ENCODE measurements around the gene APPBP2. TPM values are rescaled to one million over a fixed set of nuclear protein-coding genes. Genes with fewer than 3 reads are reported as not detected.
A peak's percentile ranks its signal among the peaks of the same experiment; 100 is the strongest.

Gene APPBP2, protein sequence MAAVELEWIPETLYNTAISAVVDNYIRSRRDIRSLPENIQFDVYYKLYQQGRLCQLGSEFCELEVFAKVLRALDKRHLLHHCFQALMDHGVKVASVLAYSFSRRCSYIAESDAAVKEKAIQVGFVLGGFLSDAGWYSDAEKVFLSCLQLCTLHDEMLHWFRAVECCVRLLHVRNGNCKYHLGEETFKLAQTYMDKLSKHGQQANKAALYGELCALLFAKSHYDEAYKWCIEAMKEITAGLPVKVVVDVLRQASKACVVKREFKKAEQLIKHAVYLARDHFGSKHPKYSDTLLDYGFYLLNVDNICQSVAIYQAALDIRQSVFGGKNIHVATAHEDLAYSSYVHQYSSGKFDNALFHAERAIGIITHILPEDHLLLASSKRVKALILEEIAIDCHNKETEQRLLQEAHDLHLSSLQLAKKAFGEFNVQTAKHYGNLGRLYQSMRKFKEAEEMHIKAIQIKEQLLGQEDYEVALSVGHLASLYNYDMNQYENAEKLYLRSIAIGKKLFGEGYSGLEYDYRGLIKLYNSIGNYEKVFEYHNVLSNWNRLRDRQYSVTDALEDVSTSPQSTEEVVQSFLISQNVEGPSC
- total RNA-seq: 42.8 and 69.1 TPM in 2 replicates

DNA sequence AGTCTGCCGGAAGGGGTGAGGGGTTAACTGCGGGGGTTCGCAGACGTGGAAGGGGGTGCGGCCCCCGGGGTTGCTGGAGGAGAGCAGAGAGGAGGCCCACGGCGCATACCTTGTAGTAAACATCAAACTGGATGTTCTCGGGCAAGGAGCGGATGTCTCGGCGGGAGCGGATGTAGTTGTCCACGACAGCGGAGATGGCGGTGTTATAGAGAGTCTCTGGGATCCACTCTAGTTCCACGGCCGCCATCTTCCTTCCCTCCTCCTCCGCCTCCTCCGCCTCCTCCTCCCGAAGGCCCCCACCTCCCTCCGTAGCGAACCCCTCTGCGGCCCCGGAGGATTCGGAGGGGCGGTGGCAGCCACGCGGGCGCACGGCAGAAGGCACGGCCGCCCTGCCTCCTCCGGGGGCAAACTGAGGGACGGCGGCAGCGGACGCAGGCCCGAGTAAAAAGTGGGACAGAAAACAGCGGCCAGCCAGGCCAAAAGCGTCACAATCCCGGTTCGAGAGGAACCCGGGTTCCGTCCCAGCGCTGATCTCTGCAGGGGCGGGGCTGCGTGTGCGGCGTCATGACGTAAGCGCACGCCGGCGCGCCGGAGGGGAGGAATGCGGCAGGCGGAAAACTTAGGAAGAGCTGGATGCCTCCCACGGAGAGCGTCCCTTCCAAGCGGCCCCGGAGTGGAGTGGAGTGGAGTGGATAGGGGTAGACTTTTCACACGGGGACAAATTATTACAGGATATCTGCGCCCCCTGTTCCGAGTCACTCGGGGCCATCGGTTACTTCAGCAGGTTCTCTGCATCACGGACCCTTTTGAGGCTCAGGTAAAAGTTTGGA is at the start of gene APPBP2:
Gene APPBP2, minus strand, starts transcription at position 558 of the 830 bp plus-strand sequence. Its CDS starts 311 bp downstream, at position 247.
- TF ChIP-seq, protein P1, sequence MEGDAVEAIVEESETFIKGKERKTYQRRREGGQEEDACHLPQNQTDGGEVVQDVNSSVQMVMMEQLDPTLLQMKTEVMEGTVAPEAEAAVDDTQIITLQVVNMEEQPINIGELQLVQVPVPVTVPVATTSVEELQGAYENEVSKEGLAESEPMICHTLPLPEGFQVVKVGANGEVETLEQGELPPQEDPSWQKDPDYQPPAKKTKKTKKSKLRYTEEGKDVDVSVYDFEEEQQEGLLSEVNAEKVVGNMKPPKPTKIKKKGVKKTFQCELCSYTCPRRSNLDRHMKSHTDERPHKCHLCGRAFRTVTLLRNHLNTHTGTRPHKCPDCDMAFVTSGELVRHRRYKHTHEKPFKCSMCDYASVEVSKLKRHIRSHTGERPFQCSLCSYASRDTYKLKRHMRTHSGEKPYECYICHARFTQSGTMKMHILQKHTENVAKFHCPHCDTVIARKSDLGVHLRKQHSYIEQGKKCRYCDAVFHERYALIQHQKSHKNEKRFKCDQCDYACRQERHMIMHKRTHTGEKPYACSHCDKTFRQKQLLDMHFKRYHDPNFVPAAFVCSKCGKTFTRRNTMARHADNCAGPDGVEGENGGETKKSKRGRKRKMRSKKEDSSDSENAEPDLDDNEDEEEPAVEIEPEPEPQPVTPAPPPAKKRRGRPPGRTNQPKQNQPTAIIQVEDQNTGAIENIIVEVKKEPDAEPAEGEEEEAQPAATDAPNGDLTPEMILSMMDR (IDR thresholded peaks at IDR 0.05; ENCODE audit: insufficient read depth, low read depth, low read length): no peak
- H3K4me3 ChIP-seq (ENCODE audit: low read depth, low read length): peak within 1 kb of the TSS; percentile 100
- peak; percentile 92 for DNase-seq (ENCODE audit: low read depth)

DNA sequence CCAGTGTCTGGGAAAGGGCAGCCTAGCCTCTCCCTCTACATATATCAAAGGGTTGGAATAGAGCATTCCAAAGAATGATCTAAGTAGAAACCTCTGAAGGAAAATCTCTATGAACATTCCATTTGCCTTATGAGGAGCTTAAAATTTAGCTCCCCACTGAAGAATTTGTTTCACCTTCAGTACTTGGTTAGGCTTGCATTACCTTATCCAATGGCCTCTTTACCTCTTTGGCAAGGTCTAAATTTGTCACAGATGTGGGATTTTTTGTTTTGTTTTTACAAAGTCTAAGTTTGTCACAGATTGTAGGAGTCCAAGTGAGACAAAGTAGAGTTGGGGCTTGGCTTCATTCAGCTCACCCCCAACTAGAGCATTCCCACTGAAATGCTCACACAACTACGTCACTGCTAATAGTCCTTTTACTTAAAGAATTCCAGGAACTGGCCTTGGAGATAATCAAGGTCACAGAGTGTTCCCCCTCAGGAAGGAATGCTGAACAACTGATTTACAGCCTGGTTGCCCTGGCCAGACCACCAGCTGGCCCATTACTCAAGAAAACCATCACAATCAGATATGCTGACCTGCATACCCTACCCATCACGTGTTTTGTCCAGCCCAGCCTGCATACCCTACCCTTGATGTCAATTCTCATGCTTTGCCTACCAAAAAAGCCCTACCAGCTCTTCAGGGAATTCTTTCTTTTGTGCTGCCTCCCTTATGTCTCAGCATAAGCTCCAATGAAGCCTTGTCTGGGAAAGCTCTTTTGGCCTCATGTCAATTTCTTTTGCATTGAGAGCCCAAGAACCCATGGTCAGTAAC is 47.4 kb upstream of the APPBP2 start:
- H3K4me3 ChIP-seq (ENCODE audit: low read depth, low read length): no peak overlapping the region
- DNase-seq (ENCODE audit: low read depth): peak; percentile 98
- TF ChIP-seq, protein P1 (IDR thresholded peaks at IDR 0.05; ENCODE audit: insufficient read depth, low read depth, low read length): peak; percentile 24

DNA sequence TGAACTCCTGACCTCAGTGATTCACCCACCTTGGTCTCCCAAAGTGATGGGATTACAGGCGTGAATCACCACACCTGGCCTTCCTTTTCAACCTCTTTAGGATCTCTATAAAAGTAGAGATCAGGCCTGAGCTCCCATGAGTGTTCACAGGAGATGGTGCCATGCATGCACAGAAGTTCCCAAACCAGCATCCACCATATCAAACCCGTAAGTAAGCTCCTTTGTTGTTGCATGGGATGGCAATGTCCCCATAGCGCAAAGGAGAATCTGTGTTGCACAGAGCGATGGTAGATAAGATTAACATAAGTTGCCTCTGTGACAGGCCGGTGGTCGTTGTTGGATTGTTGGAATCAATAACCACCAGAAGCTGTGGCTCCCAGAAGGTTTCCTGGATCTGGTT is 39.2 kb upstream of the APPBP2 start:
- TF ChIP-seq, protein P1 (IDR thresholded peaks at IDR 0.05; ENCODE audit: insufficient read depth, low read depth, low read length): no peak
- no peak for DNase-seq (ENCODE audit: low read depth)
- no peak overlapping the region for H3K4me3 ChIP-seq (ENCODE audit: low read depth, low read length)

DNA sequence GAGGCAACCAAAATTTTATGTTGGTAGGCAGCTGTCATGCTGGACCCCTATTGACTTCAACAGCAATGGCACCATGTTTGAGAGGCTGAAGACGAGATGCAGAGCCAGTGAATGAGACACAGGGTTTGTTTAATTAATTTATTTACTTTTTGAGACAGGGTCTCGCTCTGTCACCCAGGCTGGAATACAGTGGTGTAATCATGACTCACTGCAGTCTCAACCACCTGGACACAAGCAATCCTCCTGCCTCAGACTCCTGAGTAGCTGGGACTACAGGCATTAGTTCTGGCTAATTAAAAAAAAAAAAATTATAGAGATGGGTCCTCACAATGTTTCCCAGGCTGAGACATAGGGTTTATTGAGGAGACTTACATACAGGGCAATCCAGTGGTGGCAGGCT is 37.7 kb upstream of the APPBP2 start:
- TF ChIP-seq, protein P1 (IDR thresholded peaks at IDR 0.05; ENCODE audit: insufficient read depth, low read depth, low read length): no peak
- DNase-seq (ENCODE audit: low read depth): no peak
- no peak overlapping the region for H3K4me3 ChIP-seq (ENCODE audit: low read depth, low read length)

DNA sequence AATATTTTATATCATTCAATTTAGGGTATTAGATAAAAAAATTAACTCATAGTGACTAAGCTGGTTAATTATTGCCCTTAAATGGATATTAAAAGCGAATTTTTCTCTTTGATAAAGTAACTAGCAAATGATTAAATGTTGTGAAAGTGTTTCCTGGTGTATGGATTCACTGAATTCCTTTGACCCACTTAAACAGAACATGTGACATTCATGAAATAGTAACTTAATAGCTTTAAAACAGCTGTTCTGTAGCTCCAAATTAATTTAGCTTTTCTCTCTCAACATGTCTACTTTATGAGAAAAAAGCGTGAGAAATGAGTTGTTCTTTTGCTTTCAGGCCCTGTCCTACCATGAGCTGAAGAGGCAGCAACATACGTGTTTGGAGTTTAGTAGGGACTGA is 36.4 kb upstream of the APPBP2 start:
- TF ChIP-seq, protein P1 (IDR thresholded peaks at IDR 0.05; ENCODE audit: insufficient read depth, low read depth, low read length): no peak
- peak; percentile 25 for DNase-seq (ENCODE audit: low read depth)
- no peak overlapping the region for H3K4me3 ChIP-seq (ENCODE audit: low read depth, low read length)

DNA sequence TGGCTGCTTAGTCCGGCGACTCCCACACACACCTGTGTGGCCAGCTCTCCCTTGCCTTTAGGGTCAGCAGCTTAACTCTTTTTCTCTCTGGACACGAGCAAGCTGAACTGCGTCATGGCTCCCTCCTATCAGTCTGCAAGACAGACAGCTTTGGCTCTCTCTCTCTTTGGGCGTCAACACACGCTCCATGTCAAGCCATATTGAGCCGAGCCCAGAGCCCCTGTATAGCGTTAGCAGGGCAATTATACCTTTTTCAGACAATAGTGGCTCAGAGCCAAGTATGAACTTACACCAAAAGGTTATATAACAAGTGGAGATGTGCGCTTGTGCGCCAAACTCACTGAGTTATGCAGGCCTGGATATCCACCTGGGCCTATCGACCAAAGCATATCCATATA is 34.8 kb upstream of the APPBP2 start:
- DNase-seq (ENCODE audit: low read depth): no peak
- H3K4me3 ChIP-seq (ENCODE audit: low read depth, low read length): no peak overlapping the region
- TF ChIP-seq, protein P1 (IDR thresholded peaks at IDR 0.05; ENCODE audit: insufficient read depth, low read depth, low read length): no peak
